ENCODE results near the gene LRMDA.

LRMDA gene

DNA sequence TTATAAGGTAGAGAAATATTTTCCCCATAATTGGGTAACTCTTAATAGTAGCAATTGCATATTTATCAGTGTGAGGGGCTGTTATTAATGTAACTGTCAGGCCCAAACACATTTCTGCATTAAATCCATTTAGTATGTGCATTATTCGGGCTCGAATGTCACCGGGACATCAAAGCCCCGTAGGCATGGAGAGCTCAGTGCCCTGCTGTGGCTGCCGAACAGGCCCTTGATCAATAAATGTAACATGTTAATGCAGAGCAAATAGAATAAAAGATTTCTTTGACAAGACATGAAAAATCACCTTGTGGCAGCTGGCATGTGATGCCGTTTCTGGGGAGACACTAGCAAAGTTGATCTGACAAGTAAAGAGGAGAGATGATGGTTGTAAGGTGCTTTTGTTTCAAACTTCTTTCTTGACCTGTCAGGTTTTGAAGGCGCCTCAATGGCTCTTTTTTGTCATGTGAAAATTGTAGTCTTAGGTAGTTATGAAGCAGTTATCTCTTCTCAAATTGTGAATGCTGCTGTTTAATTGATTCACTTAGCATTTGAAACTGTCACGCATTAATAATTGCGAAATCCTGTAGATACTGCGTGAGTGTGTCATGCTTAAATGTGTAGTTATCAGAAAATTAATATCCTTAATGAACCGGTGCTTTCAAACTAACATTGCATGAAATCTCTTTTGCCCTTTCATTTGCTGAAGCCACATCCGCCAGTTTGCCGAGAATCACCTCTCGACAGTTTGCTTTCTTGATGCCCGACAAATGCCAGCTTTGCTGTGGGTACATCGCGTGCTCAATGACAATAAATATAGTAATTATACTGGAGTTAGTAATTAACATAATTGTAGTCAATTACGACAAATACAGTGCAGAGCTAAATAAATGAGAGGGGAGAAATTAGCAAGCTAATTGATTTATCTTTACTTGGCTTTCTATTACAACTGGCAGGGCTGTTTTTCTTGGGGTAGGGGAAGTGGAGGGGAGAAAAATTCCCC lies 19.5 kb downstream of the LRMDA start:
- Histone ChIP-seq H3K4me3 (ENCODE audit: low read depth, low read length) (peak overlapping the region; percentile 20), H3K9ac (ENCODE audit: low read length) (no peak overlapping the region), H3K36me3 (ENCODE audit: control insufficient read depth, insufficient read depth, low read length) (no peaks in the 10 kb centered on the region), H3K4me1 (ENCODE audit: control insufficient read depth, insufficient read depth, low read length) (peaks cover 35% of the 10 kb centered on the region), H3K9me3 (ENCODE audit: control insufficient read depth, insufficient read depth, low read depth, low read length) (peaks cover 8% of the 10 kb centered on the region; the same call in 1 of the 2 replicates), H3K27ac (ENCODE audit: low read depth, low read length) (no peak overlapping the region), H3K27me3 (ENCODE audit: control insufficient read depth, insufficient read depth, low read length) (peaks cover 45% of the 10 kb centered on the region)

DNA sequence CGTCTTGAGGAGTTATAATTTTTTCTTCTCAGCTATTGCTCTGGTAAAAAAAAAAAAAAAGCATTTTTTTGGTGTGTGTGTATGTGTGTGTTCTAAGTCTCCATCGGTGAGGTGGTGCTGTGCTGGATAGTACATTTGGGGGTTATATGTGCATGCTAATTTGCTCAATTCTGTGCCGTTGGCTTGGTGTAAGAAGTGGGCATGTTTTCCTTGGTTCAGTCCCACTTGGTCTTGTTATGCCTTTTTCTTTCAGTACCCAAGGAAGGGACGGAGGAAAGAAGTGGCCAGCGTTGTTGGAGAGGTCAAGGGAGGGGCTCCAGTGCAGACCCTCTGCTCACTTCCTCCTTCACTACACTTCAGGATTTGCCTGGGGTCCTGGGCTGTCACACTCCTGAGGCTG lies 20.4 kb downstream of the LRMDA start:
- no peak overlapping the region for H3K27ac ChIP-seq (ENCODE audit: low read depth, low read length)
- peaks cover 35% of the 10 kb centered on the region for H3K4me1 ChIP-seq (ENCODE audit: control insufficient read depth, insufficient read depth, low read length)
- H3K4me3 ChIP-seq (ENCODE audit: low read depth, low read length), result peak overlapping the region; percentile 31; the same call in 1 of the 2 replicates
- no peak overlapping the region for H3K9ac ChIP-seq (ENCODE audit: low read length)
- H3K9me3 ChIP-seq (ENCODE audit: control insufficient read depth, insufficient read depth, low read depth, low read length), result peaks cover 3% of the 10 kb centered on the region; the same call in 1 of the 2 replicates
- H3K36me3 ChIP-seq (ENCODE audit: control insufficient read depth, insufficient read depth, low read length), result no peaks in the 10 kb centered on the region
- peaks cover 48% of the 10 kb centered on the region for H3K27me3 ChIP-seq (ENCODE audit: control insufficient read depth, insufficient read depth, low read length)

- peaks cover 39% of the 10 kb centered on the region for H3K4me1 ChIP-seq (ENCODE audit: control insufficient read depth, insufficient read depth, low read length)
- no peaks in the 10 kb centered on the region for H3K36me3 ChIP-seq (ENCODE audit: control insufficient read depth, insufficient read depth, low read length)
- H3K9me3 ChIP-seq (ENCODE audit: control insufficient read depth, insufficient read depth, low read depth, low read length), result no peaks in the 10 kb centered on the region
- H3K4me3 ChIP-seq (ENCODE audit: low read depth, low read length), result no peak overlapping the region
- H3K9ac ChIP-seq (ENCODE audit: low read length), result no peak overlapping the region
- H3K27me3 ChIP-seq (ENCODE audit: control insufficient read depth, insufficient read depth, low read length), result peaks cover 48% of the 10 kb centered on the region
- H3K27ac ChIP-seq (ENCODE audit: low read depth, low read length), result no peak overlapping the region
Measured at GRCh38 chr10:75452997-75453396, 21.6 kb downstream of the LRMDA start.

GRCh38 chr10:75456122-75456521 lies 24.7 kb downstream of the LRMDA start:
- Histone ChIP-seq H3K9me3 (ENCODE audit: control insufficient read depth, insufficient read depth, low read depth, low read length) (no peaks in the 10 kb centered on the region), H3K27ac (ENCODE audit: low read depth, low read length) (no peak overlapping the region), H3K9ac (ENCODE audit: low read length) (no peak overlapping the region), H3K27me3 (ENCODE audit: control insufficient read depth, insufficient read depth, low read length) (peaks cover 33% of the 10 kb centered on the region), H3K4me3 (ENCODE audit: low read depth, low read length) (no peak overlapping the region), H3K4me1 (ENCODE audit: control insufficient read depth, insufficient read depth, low read length) (peaks cover 27% of the 10 kb centered on the region), H3K36me3 (ENCODE audit: control insufficient read depth, insufficient read depth, low read length) (no peaks in the 10 kb centered on the region)

- Histone ChIP-seq H3K27ac (ENCODE audit: low read depth, low read length) (no peak overlapping the region), H3K4me1 (ENCODE audit: control insufficient read depth, insufficient read depth, low read length) (peaks cover 32% of the 10 kb centered on the region), H3K36me3 (ENCODE audit: control insufficient read depth, insufficient read depth, low read length) (no peaks in the 10 kb centered on the region), H3K27me3 (ENCODE audit: control insufficient read depth, insufficient read depth, low read length) (peaks cover 4% of the 10 kb centered on the region; the same call in 1 of the 2 replicates), H3K4me3 (ENCODE audit: low read depth, low read length) (no peak overlapping the region), H3K9ac (ENCODE audit: low read length) (no peak overlapping the region), H3K9me3 (ENCODE audit: control insufficient read depth, insufficient read depth, low read depth, low read length) (no peaks in the 10 kb centered on the region)
Measured at GRCh38 chr10:75460059-75460458, 28.6 kb downstream of the LRMDA start.

GRCh38 chr10:75461672-75462649 lies 30.5 kb downstream of the LRMDA start:
- H3K27me3 ChIP-seq (ENCODE audit: control insufficient read depth, insufficient read depth, low read length), result no peaks in the 10 kb centered on the region
- no peaks in the 10 kb centered on the region for H3K9me3 ChIP-seq (ENCODE audit: control insufficient read depth, insufficient read depth, low read depth, low read length)
- no peak overlapping the region for H3K27ac ChIP-seq (ENCODE audit: low read depth, low read length)
- no peak overlapping the region for H3K9ac ChIP-seq (ENCODE audit: low read length)
- peak overlapping the region; percentile 20; the same call in 1 of the 2 replicates for H3K4me3 ChIP-seq (ENCODE audit: low read depth, low read length)
- no peaks in the 10 kb centered on the region for H3K36me3 ChIP-seq (ENCODE audit: control insufficient read depth, insufficient read depth, low read length)
- H3K4me1 ChIP-seq (ENCODE audit: control insufficient read depth, insufficient read depth, low read length), result peaks cover 34% of the 10 kb centered on the region

DNA sequence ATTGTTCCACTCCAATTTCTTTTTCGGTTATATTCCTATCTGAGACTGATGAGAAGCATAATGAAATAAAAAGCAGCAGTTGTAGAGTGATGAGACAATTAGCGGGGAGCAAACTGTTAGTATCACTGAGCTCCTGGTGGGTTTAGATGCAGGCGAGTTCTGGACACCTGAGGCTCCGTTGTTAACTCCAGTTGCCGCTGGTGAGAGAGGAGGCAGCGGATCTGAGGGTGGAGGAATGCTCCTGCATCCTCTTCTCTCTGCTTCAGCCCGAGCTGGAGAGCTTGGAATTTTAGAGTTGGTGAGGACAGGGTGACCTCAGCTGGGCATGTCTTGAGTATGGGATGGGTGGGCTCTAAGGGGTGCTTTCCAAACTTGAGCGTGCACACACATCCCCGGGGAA lies 31.4 kb downstream of the LRMDA start:
- Histone ChIP-seq H3K9ac (ENCODE audit: low read length) (no peak overlapping the region), H3K4me3 (ENCODE audit: low read depth, low read length) (no peak overlapping the region), H3K4me1 (ENCODE audit: control insufficient read depth, insufficient read depth, low read length) (peaks cover 32% of the 10 kb centered on the region), H3K36me3 (ENCODE audit: control insufficient read depth, insufficient read depth, low read length) (no peaks in the 10 kb centered on the region), H3K27me3 (ENCODE audit: control insufficient read depth, insufficient read depth, low read length) (no peaks in the 10 kb centered on the region), H3K9me3 (ENCODE audit: control insufficient read depth, insufficient read depth, low read depth, low read length) (no peaks in the 10 kb centered on the region), H3K27ac (ENCODE audit: low read depth, low read length) (no peak overlapping the region)

DNA sequence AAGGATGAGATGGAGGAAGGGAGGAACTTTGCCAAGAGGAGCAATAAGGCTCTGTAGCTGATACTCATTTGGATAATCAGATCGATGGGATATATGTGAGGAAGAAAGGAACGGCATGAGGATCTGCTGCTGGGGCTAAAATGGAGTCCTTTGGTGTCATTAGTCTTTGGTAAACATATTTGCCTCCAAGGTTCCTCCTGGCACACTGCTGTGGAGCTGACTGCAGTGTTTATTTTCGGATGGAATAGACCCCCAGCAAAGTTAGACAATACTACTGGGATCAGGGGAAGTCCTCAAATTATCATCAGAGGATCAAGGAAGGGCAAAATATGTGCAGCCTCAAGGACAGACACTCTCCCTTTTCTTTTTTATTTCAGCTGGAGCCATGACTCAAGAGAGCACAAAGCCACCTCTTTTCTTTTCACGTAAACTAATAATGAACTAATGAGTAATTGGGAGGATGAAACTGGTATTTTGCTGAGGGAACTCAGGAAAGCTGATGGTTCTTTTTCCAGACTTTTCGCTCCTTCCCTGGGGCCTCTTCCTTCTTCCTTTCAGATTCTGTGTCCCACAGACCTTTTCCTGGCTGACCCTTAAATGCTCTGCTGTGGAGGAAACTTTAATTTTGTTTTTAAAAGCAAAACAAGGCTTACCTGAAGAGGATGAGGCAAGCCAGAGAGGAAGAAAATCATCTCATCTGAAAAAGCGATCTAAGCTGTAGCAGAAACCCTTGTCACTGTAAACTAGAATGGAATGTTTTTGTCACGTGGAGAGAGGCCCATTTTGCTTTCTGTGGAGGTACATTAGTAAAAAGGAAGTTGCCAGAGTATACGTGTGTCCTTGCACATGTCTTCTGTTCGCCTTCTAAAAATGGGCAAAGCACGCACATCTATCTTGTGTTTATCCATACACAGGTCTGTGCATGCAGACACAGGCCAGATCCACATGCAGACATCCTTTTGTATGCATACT lies 33.3 kb downstream of the LRMDA start:
- H3K9ac ChIP-seq (ENCODE audit: low read length), result no peak overlapping the region
- H3K4me1 ChIP-seq (ENCODE audit: control insufficient read depth, insufficient read depth, low read length), result peaks cover 24% of the 10 kb centered on the region
- H3K9me3 ChIP-seq (ENCODE audit: control insufficient read depth, insufficient read depth, low read depth, low read length), result no peaks in the 10 kb centered on the region
- H3K27ac ChIP-seq (ENCODE audit: low read depth, low read length), result no peak overlapping the region
- H3K27me3 ChIP-seq (ENCODE audit: control insufficient read depth, insufficient read depth, low read length), result peaks cover 2% of the 10 kb centered on the region; the same call in 1 of the 2 replicates
- H3K36me3 ChIP-seq (ENCODE audit: control insufficient read depth, insufficient read depth, low read length), result no peaks in the 10 kb centered on the region
- H3K4me3 ChIP-seq (ENCODE audit: low read depth, low read length), result no peak overlapping the region

- Histone ChIP-seq H3K4me1 (ENCODE audit: control insufficient read depth, insufficient read depth, low read length) (peaks cover 24% of the 10 kb centered on the region), H3K36me3 (ENCODE audit: control insufficient read depth, insufficient read depth, low read length) (no peaks in the 10 kb centered on the region), H3K4me3 (ENCODE audit: low read depth, low read length) (no peak overlapping the region), H3K27ac (ENCODE audit: low read depth, low read length) (no peak overlapping the region), H3K27me3 (ENCODE audit: control insufficient read depth, insufficient read depth, low read length) (peaks cover 3% of the 10 kb centered on the region; the same call in 1 of the 2 replicates), H3K9ac (ENCODE audit: low read length) (no peak overlapping the region), H3K9me3 (ENCODE audit: control insufficient read depth, insufficient read depth, low read depth, low read length) (no peaks in the 10 kb centered on the region)
Measured at GRCh38 chr10:75465450-75465827, 34.0 kb downstream of the LRMDA start.

- Histone ChIP-seq H3K4me1 (ENCODE audit: control insufficient read depth, insufficient read depth, low read length) (peaks cover 23% of the 10 kb centered on the region), H3K9me3 (ENCODE audit: control insufficient read depth, insufficient read depth, low read depth, low read length) (no peaks in the 10 kb centered on the region), H3K36me3 (ENCODE audit: control insufficient read depth, insufficient read depth, low read length) (no peaks in the 10 kb centered on the region), H3K27ac (ENCODE audit: low read depth, low read length) (no peak overlapping the region), H3K9ac (ENCODE audit: low read length) (no peak overlapping the region), H3K27me3 (ENCODE audit: control insufficient read depth, insufficient read depth, low read length) (peaks cover 7% of the 10 kb centered on the region; the same call in 1 of the 2 replicates), H3K4me3 (ENCODE audit: low read depth, low read length) (no peak overlapping the region)
Measured at GRCh38 chr10:75466001-75466400, 34.6 kb downstream of the LRMDA start.

Data from HUES6 (cell line).